Occipital lobe (tissue), 2 donors: ENCODE measurements around the gene CAB39. TPM values are rescaled to one million over a fixed set of nuclear protein-coding genes. Genes with fewer than 3 reads are reported as not detected.

Experiments
- DNase-seq: peaks from one replicate; lab custom pipeline; 2025; lab: John Stamatoyannopoulos, UW
- total RNA-seq: library from RNA; depleted of rRNA; stranded (reverse); fragments of >200 nt; gene quantifications from one replicate; pipeline ENCODE4 v1.2.3, GENCODE V29; 2014

CAB39 gene
- total RNA-seq, 1 donor from 2014 or later = 149 TPM

DNA sequence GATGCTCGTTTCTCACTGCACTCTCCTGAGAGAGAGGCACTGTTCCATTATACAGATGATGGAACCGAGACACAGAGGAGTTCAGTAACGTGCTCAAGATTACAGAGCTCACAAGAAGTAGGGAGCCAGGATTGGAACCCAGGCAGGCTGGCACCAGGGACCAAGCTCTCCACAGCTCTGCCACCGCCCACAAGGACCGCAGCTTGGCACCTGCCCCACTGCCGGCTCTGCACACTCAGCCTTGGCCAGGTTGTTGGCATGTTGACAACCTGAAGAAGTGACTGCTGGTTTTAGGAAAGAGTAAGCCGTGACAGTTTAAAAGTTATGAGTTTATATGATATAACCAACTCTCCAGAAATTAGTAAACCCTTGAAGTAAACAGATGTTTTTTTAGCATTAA is 104.1 kb downstream of the CAB39 start:
- DNase-seq = no peak

DNA sequence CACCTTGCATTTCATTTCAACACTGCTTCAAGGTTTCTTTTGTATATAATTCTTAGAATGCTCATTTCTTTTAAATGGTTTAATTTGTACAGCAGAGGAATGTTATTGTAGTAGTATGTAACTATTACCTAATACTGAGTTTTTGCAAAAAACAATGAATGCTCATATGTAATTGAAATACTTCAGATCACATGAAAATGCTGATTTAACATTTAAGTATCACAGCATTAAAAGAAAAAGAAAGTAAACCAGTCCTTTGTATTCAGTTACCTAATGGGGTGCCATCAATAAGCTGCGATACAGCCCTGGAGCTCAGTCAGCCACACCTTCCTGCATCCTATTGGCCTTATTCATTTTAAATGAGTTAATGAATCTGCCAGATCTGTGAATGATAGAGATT is 106.8 kb downstream of the CAB39 start:
- no peak for DNase-seq

DNA sequence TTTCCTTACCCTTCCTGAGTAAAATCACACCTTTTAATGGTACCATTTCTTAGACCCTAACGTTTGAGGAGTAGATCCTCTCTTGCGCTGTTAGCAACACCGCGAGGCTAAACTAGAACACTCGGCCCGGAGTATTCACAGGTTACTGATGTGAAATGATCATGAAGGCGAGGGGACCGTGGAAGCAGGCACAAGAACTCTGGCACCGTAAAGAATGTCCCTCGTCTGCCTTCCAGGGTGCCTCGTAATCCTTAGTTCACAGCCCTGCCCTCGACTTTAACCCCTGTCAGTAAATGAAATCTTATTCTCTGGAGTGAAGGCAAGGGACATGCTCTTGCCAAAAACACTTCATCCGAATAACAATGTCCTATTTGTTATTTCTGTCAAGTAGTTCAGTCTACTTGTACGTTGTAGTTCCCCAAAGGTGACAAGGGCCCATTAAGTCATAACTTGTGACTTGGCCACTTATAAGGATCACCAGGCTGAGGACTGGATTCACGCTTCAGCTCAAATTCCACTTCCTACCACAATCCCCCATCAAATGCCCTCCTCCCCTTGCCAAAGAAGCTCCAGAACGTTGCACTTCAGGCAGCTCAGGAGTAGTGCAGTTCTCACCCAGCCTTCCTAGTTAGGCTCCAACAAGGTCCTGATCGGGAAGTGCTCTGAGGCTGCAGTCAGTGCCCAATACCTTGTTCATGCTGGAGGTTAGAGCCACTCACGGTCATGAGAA is 108.8 kb downstream of the CAB39 start:
- no peak for DNase-seq

DNA sequence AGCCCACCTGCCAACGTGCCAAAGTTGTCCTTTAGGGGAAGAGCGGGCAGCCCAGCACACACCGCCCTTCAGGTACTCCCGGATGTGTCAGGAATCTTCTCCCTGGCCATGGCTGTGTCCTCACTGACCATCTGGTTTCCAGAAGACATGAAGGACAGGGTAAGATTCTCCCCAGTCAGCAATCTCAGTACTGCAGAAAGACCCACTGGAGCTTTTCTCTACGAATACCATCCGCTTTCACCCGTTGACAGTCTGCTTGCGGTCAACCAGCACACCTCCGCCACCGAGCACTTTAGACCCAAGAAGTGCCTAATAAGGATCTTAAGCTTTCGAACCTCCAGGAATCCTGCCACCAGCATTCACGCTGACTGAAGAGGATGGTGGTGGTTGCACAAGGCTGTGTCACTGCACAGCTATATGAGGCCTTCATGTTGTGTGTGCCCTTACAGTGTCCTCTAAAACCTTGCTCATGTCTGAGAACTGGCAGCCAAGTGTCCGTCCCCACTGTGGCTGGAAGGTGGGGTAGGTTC is 109.4 kb downstream of the CAB39 start:
- no peak for DNase-seq

DNA sequence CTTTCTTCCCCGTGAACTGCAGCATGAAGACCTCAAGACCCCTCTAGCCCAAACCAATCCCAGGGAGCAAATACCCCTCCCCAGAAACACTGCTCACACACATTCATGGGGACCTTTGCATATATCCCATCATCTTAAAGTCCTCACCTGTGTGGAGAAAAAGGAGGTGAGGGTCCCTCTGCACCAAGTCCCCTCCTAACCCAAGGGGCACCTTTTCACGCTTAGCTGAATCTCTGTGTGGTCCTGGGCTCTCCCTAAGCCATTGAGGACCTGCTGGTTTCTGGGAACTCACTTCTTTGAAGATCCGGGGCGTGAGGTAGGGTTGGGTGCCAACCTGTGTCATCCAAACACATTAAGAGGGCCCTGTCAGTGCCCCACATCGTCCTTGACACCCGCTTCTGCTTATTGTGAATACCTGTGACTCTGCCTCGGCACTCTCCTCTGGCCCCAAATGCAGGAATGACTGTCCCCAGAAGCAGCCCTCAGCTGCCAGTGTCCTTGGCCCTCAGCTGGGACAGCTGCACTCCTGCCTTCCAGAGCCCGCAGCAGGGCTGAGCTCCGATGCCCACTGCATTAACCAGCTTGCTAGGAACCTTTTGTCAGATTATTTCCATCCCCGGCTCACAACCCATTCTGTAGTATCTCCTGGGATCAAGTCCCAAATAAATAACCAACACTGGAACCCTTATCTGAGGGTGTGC is 110.8 kb downstream of the CAB39 start:
- no peak for DNase-seq

DNA sequence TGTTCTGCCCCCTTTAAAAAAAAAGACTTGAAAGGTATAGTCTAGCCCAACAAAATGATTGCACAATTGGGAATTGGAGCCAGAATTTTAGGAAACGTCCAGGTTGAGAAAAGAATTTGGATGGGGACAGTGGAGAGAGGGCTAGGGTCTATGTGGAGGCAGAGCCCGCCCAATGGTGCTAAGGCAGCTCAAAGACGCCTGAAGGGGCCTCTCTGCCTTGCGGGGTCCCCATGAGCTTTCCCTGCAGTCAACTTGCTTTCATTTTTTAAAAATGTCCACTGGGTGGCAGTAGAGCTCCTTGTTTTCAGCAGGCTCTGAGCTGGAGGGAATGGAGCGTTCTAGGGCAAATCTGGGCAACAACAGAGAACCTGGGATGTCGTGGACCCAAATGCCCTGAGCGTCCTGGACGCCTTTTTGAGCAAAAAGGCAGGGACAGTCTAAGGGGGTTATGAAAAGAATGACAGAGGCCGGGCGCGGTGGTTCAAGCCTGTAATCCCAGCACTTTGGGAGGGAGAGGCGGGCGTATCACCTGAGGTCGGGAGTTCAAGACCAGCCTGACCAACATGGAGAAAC is 111.8 kb downstream of the CAB39 start:
- DNase-seq = peak; percentile 28

DNA sequence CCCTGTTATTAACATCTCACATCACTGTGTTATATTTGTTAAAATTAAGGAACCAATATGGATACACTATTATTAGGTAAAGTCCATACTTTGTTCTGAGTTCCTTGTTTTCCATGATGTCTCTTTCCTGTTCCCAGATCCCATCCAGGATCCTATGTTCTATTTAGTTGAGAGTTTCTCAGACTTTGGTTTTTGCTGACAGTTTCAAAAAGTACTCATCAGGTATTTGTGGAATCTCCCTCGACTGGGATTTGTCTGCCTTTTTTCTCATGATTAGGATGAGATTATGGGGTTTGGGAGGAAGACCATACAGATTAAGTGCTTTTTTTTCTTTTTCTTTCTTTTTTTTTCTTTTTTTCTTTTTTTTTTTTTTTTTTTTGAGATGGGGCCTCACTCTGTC is 112.7 kb downstream of the CAB39 start:
- DNase-seq = no peak

DNA sequence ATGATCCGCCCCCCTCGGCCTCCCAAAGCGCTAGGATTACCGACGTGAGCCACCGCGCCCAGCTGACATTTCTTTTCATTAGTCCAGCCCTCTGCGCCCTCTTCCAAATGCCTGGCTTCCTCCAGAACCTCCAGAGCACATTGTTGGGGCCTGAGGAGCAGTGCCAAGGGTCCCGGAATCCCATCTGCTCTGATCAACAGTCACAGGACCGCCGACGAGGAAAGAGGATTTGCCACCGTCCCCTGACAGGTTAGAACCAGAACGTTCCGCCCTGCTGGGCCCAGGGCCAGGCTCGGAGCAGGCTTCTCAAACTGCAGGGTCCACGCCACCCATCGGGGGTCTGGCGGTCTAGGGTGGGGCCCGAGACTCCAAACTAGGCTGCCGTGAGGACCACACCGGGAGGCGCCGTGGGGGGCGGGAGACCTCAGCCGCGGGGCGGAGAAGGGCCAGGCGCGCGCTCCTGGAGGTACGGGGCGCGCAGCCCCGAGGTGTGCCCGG is 115.2 kb downstream of the CAB39 start:
- no peak for DNase-seq

DNA sequence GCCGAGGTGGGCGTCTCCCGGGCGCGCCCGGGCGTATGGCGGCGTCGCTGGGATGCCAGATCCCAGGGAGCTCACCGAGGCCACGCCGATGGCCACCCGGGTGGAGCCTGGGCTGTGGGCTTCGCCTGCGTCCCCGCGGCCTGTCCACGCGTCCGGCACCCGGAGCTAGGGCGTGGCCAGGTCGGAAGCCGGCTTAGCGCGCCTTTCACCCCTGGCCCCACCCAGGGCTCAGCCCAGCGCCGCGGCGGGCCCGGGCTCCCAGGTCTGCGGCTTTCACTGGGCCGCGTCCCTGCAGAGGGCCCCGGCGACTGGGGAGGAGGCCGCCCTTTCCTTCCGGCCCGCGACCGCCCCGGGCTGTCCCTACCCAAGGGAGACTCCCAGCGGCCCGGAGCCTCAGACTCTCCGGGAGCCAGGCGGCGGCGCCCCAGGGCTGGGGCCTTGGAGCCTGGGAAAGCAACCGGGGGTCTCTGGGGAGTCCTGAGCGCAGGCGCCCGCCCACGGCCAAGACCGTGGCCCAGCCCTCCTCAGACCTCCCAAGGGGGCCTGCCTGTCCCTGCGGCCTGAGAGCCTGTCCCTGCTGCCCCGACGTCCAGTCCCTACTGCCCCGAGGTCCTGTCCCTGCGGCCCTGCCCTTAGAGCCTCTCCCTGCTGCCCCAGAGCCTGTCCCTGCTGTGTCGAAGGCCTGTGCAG is 115.8 kb downstream of the CAB39 start:
- no peak for DNase-seq

DNA sequence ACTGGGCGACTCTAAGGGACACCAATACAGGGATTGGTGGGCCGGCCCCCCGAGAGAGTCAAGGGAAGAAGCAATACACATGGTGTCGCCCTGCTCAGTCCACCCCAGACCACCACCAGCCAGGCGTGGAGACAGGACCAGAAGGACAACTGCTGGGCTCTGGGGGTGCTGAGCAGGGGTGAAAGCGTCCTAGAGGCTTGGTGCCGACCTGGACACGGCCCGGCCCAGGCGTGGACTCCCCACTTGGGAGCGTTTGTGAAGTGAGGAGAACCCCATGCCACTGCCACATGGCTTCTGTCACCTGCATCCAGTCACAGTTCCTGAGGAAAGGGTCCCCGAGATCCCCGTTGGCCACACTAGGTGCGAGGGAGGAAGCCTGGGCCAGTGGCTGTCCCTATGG is 116.7 kb downstream of the CAB39 start:
- no peak for DNase-seq

DNA sequence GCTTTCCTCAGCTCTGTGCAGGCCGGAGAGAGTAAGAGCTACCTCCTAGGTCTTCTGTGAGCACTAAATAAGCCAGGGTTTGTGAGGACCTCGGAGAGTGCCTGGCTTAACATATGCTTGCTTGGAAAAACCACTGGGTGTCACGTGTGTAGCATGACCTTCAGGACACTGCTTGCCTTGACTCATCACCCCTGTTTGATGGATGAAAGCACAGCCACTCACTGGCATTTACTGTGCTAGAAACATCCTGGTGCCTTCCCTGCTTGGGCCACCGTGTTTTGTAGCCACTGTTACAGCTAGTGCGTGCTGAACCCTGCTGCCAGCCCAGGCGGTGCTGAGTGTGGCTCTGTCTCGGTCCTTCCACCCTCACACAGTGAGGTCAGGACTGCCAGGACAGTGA is 117.3 kb downstream of the CAB39 start:
- DNase-seq = no peak

DNA sequence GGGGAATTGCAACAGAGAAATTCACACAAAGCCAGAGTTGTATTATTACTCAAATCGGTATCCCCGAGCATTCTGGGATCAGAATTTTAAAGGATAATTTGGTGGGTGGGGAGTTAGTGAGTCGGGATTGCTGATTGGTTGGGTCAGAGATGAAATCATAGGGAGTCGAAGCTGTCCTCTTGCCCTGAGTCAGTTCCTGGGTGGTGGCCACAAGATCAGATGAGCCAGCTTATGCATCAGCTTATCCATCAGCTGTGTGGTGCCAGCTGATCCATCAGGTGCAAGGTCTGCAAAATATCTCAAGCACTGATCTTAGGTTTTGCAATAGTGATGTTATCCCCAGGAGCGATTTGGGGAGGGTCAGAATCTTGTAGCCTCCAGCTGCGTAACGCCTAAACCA is 117.8 kb downstream of the CAB39 start:
- DNase-seq = no peak

DNA sequence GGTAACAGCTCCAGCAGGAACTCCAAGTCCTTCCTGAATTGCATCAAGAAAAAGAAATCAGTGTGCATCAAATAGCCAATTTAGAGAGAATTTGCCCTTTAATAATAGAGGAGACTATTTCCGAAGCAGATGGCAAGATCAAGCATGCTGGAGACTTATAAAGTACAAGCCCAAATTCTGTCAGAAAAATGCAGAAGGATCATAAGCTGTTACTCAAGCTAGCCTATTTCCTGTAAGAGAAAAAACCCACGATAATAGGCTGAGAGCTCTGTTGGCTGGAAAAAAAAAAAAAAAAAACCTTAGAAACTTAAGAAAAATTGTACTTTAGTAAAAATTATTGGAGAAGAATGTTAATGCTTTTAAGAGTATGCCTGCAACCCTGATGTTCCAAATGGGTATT is 127.7 kb downstream of the CAB39 start:
- DNase-seq = no peak

DNA sequence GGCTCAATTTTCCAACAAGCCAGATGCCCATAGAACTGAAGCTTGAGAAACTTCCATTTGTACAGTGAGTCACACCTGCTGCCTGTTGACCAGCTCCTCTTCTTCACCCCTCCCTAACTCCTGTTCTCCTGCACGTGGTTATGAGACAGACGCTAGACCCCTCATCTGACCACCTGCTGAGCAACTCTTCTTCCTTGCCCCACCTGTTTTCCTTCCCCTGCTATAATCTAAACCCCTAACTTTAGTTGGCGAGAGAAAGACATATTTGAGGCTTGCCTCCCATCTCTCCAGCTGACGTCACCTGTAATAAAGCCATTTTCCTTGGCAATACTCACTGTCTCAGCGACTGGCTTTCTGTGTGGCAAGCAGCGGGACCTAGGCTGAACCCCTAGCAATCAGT is 129.8 kb downstream of the CAB39 start:
- DNase-seq = no peak

DNA sequence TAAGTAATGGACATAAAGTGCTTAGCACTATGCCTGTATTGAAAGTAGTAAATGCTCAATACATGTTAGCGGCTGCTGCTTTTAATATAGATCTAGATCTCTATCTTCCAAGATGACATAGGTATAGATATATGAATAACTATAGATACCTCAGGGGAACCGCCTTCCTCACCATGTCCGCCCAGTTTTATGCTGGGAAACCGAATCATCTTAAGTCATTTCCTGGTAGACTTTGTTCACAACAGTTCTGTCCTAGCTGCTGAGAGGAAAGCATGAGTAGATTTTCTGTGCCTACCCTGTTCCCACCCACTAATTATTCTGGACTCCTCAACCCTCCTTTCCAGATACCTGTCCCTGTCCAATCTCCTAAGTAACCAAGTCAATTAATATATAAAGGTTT is 130.5 kb downstream of the CAB39 start:
- no peak for DNase-seq

DNA sequence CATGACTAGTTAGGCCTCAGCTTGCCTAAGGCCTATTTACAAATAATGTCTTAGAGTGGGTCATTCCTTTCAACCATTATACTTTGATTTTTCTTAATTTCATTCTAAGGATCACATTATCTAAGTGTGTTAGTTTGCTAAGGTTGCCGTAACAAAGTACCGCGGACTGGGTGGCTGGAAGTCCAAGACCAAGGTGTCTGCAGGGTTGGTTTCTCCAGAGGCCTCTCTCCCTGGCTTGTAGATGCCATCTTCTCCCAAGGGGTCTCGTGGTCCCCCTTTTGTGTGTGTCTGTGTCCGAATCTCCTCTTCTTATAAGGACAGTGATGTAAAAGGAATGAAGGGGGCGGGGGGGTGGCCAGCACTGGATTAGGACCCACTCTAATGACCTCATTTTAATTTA is 133.7 kb downstream of the CAB39 start:
- no peak for DNase-seq

DNA sequence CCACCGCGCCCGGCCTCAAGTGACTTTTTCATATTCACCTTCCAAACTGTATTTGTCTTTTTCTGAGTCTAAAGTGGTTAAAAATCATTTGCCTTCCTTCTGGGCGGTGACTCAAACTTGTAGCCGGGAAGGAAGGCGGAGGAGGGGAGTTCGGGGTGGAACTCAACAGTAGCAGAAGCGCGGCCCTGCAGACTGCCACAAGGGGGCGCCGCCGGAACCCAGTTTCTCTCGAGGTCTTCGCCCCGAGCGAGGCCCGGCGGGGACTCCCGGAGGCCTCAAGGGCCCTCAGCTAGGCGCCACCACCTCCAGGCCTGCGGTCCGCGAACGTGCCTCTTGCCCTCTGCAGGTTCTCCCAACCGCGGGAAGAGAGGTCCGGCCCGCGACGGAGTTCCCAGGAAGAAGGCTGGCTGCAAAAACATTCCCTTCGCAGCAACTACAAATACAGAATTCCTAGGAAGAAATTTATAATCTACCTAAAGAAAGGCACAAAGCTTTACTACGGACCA is 135.3 kb downstream of the CAB39 start:
- DNase-seq = peak; percentile 70

DNA sequence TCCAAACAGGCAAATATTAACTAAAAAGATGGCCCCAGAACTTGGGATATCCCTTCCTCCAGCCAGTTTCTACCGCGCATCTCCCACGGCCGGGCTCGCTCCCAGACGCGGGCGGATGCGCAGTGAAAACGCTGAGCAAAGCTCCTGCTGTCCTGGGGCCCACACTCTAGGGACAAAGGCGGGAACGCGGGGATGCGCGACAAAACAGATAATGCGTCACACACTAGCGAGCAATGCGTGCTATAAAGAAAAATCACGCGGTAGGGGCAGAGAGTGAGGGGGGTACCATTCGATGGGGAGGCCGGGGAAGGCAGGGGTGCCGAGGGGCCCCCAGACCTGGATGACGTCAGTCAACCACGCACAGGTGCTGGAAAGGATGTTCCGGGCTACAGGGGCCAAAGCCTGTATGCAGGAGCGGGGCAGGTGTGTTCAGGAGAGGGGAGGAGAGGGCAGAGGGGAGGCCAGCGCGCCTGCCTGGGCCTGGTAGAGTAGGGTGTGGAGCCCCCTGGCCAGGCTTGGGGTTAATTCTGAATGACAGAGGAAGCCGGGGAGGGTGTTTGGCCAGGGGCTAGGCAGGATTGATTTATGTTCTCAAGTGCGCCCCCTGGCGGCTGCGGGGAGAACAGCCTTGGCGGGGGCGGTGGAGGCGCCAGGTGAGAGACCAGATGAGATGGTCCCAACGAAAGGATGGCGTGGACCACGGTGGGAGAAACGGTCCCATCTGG is 137.2 kb downstream of the CAB39 start:
- DNase-seq = no peak

DNA sequence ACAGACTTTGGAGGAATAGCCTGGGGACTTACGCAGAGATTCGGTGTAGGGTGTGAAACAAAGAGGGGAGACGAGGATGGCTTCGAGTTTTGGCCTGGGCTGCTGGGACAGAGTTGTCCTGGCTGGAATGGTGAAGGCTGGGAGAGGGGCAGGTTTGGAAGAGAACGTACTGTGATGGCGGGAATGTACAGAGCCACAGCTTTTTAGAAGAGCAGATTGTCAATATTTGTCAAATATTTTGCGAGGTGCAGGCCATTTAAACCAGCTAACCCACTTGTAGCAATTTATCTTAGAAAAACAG is 137.7 kb downstream of the CAB39 start:
- DNase-seq = no peak

DNA sequence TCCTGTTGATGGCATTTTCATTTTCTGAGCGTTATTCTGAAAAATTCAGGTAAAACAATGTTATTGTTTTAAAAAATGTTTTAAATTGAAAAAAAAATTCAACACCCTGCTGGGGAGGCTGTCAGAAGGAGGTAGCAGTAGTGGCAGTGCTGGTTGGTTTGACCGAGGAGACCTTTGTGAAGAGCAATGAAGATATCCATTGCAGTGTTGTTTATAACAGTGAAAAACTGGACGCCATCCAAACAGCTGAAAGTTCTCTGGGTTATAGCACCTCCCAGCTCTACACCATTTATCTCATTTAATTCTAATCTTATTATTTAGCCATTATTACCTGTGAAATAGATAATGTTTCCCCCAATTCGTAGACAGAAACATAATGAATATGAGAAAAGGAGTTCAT is 139.5 kb downstream of the CAB39 start:
- no peak for DNase-seq

DNA sequence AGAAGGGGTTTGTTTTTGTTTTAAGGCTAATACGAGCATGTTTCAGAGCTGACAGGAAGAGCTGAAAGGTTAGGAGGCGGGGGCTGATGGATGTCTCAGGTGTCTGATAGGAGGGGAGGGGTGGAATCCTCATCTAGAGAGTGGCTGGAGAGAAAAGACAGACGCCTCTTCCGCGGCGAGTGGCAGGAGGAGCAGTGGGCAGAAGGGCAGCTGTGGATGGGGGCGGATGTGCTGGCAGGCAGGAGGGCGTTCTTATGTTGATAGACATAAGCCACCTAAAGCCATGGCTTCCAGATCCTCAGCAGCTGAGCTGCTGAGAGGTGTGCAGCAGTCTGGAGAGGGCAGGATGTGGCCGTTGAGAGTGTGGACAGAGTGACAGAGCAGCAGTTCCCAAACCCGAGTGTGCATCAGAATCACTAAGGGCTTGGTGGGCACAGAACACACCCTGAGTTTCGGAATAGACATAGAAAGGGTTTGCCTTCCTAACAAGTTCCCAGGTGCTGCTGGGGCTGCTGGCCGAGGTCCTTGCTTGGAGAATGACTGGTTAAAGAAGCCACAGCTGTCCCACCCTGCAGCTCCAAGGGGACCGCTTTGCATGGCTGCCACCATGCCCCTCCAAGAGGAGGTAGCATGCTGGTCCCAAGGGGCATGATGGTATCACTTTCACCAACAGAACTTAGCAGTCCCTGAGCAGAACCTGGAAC is 149.1 kb downstream of the CAB39 start:
- no peak for DNase-seq
